Measurements from ENCODE around the gene TRPM4.

GRCh38 chr19:49133621-49134454 is 23.8 kb upstream of the TRPM4 start:
- TF ChIP-seq CTCF (IDR thresholded peaks at IDR 0.05), result no peak
- TF ChIP-seq POLR2A (IDR thresholded peaks at IDR 0.05), result no peak
